T-helper 17 cell (primary cell): ENCODE results near the gene CABP1. TPM values are rescaled to one million over a fixed set of nuclear protein-coding genes. Genes with fewer than 3 reads are reported as not detected.

ENCODE experiments used
- ATAC-seq: fragments of 150-1000 bp; cut with Tn5 transposase; 2 replicates; pipeline ENCODE4 v1.10.0; 2021; ENCODE audit warnings: mild to moderate bottlenecking, moderate library complexity
- DNase-seq, 3 donors: peaks; one replicate each; pipeline versions ENCODE4 v3.0.0 to v3.0.0-alpha.2; 2020 to 2021
- H3K9me3 ChIP-seq: one replicate; pipeline ENCODE4 v1.7.0; 2013; ENCODE audit warnings: low read length, mild to moderate bottlenecking; ENCODE audit not compliant: control insufficient read depth, poor library complexity, severe bottlenecking
- H3K27ac Mint-ChIP-seq: one replicate; pipeline ENCODE4 v1.8.0; 2022; ENCODE audit warnings: mild to moderate bottlenecking, moderate library complexity, mixed read lengths
- H3K27me3 Mint-ChIP-seq: one replicate; pipeline ENCODE4 v1.8.0; 2022; ENCODE audit warnings: mixed read lengths
- H3K36me3 Mint-ChIP-seq: one replicate; pipeline ENCODE4 v1.8.0; 2022; ENCODE audit warnings: low read depth, mixed read lengths
- H3K4me1 Mint-ChIP-seq: one replicate; pipeline ENCODE4 v1.8.0; 2022; ENCODE audit warnings: mild to moderate bottlenecking, mixed read lengths
- H3K4me3 Mint-ChIP-seq: one replicate; pipeline ENCODE4 v1.8.0; 2022; ENCODE audit warnings: mild to moderate bottlenecking, moderate library complexity, mixed read lengths
- total RNA-seq, 4 donors: library from RNA in 2 of 4; stranded (reverse) in 2 of 4; gene quantifications; one replicate each; pipeline ENCODE4 v1.2.3 and lab custom pipeline; 2022 to 2026

CABP1 gene
- total RNA-seq, 2 donors from 2014 or later = not detected

- H3K9me3 ChIP-seq = no peaks in the 10 kb centered on the region
- Mint-ChIP-seq H3K4me3 (no peak overlapping the region), H3K27ac (no peak overlapping the region), H3K4me1 (peaks cover 5% of the 10 kb centered on the region), H3K27me3 (no peaks in the 10 kb centered on the region), H3K36me3 (peaks cover 12% of the 10 kb centered on the region)
- no peak for ATAC-seq
- no peak for DNase-seq
These were observed 59.1 kb downstream of the CABP1 start for GRCh38 chr12:120699553-120699952.

DNA sequence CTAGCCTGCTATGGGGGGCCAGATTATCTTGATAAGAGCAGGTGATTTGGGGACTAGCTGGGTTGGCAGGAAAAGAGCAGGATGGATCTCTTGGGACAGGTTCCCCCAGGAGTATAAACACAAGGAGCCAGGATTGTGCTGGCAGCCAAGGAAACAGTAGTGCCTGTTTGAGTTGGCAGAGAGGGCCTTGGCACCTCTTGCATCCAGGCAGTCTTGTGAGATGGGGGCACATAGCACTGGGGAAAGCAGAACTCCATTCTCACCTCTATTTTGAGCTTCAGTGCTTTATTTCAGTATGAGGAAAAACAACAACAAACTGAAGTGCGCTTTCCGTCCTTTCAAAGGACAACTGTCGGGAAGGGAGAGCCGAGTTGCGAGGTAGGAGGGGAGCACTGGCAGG lies 60.5 kb downstream of the CABP1 start:
- Mint-ChIP-seq H3K27ac (no peak overlapping the region), H3K36me3 (peaks cover 7% of the 10 kb centered on the region), H3K4me1 (peaks cover 5% of the 10 kb centered on the region), H3K27me3 (no peaks in the 10 kb centered on the region), H3K4me3 (no peak overlapping the region)
- ATAC-seq = no peak
- H3K9me3 ChIP-seq = no peaks in the 10 kb centered on the region
- no peak for DNase-seq

- DNase-seq = no peak
- H3K4me1 Mint-ChIP-seq = peaks cover 5% of the 10 kb centered on the region
- peaks cover 2% of the 10 kb centered on the region for H3K36me3 Mint-ChIP-seq
- H3K27ac Mint-ChIP-seq = no peak overlapping the region
- no peaks in the 10 kb centered on the region for H3K27me3 Mint-ChIP-seq
- no peak overlapping the region for H3K4me3 Mint-ChIP-seq
- ATAC-seq = no peak
- no peaks in the 10 kb centered on the region for H3K9me3 ChIP-seq
These were observed 62.2 kb downstream of the CABP1 start for GRCh38 chr12:120702637-120703036.

- peaks cover 5% of the 10 kb centered on the region for H3K4me1 Mint-ChIP-seq
- DNase-seq (no peak), ATAC-seq (no peak)
- H3K36me3 Mint-ChIP-seq = peaks cover 2% of the 10 kb centered on the region
- H3K9me3 ChIP-seq = no peaks in the 10 kb centered on the region
- no peak overlapping the region for H3K4me3 Mint-ChIP-seq
- H3K27me3 Mint-ChIP-seq = no peaks in the 10 kb centered on the region
- H3K27ac Mint-ChIP-seq = no peak overlapping the region
These were observed 63.0 kb downstream of the CABP1 start for GRCh38 chr12:120703311-120703942.

DNA sequence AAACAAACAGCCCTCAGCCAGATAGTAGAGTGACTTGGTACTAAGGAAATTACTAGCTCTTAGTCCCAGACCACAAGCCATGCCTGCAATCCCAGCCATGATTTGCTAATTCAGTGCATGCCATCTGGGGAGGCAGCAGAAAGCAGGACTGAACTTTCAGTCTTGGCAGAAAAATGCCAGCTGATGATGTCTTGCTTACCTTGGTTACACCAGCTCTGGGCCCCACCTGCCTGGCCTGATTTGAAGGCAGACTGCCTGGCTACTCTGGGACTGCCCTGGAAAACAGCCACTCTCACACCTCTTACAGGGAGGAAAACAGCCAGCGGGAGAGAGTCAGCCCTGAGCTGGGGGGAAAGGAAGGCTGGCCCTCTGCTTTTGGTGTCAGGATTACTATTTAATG lies 65.2 kb downstream of the CABP1 start:
- Mint-ChIP-seq H3K27me3 (no peaks in the 10 kb centered on the region), H3K36me3 (peaks cover 2% of the 10 kb centered on the region), H3K27ac (no peak overlapping the region), H3K4me3 (no peak overlapping the region), H3K4me1 (peaks cover 6% of the 10 kb centered on the region)
- DNase-seq (no peak), ATAC-seq (no peak)
- H3K9me3 ChIP-seq = no peaks in the 10 kb centered on the region

DNA sequence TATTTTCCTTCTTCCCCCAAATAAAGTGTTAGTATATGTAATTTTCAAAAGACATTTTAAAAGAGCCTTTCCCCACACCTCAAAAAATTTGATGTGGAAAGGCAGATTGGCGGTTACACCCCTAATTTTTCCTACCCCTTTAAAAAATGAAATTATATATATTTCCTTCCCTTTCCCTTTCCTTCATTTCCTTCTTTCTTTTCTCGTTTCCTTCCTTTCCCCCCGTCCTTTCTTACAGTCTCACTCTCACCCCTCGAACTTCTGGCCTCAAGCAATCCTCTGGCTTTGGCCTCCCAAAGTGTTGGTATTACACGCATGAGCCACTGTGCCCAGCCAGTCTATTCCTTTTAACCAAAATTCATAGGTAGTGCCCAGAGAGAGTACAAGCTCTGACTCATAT lies 65.6 kb downstream of the CABP1 start:
- Mint-ChIP-seq H3K27ac (no peak overlapping the region), H3K27me3 (no peaks in the 10 kb centered on the region), H3K4me3 (no peak overlapping the region), H3K36me3 (peaks cover 1% of the 10 kb centered on the region), H3K4me1 (peaks cover 7% of the 10 kb centered on the region)
- H3K9me3 ChIP-seq = no peaks in the 10 kb centered on the region
- no peak for ATAC-seq
- no peak for DNase-seq

DNA sequence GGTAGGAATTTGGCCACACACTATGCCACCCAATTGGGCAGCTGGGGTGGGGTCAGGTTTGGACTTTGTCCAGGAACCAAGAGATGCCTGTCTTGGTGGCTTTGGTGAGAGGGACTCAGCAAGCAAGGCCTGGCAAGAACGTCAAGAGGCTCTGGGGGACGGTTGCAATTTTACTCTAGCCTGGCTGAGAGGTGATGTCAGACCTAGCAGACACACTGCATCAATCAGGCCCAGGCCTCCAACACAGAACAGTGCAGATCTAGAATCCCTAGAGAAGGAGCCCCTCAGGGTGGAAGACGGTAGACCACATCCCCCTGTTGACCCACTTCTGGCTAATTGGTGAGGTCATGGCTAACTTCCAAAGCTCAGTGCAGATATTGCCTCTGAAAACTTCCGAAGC lies 68.2 kb downstream of the CABP1 start:
- no peaks in the 10 kb centered on the region for H3K9me3 ChIP-seq
- peak overlapping the region; percentile 85 for H3K27ac Mint-ChIP-seq
- peaks cover 17% of the 10 kb centered on the region for H3K4me1 Mint-ChIP-seq
- DNase-seq = no peak
- no peak overlapping the region for H3K4me3 Mint-ChIP-seq
- no peaks in the 10 kb centered on the region for H3K27me3 Mint-ChIP-seq
- H3K36me3 Mint-ChIP-seq = no peaks in the 10 kb centered on the region
- no peak for ATAC-seq

- peaks cover 22% of the 10 kb centered on the region for H3K4me1 Mint-ChIP-seq
- H3K9me3 ChIP-seq = no peaks in the 10 kb centered on the region
- DNase-seq (peak; percentile 70 to 77 (median 73)), ATAC-seq (peak; percentile 88)
- no peaks in the 10 kb centered on the region for H3K36me3 Mint-ChIP-seq
- H3K4me3 Mint-ChIP-seq = peak within 1 kb of the TSS; percentile 95
- no peaks in the 10 kb centered on the region for H3K27me3 Mint-ChIP-seq
- peak within 1 kb of the TSS; percentile 90 for H3K27ac Mint-ChIP-seq
These were observed 69.8 kb downstream of the CABP1 start, which contains the start of gene UNC119B for GRCh38 chr12:120710031-120710804. UNC119B (plus strand) TSS chr12:120710458; CDS start chr12:120710475, 17 bp downstream.

GRCh38 chr12:120710805-120711296 lies 70.4 kb downstream of the CABP1 start:
- peaks cover 22% of the 10 kb centered on the region for H3K4me1 Mint-ChIP-seq
- no peaks in the 10 kb centered on the region for H3K36me3 Mint-ChIP-seq
- peak overlapping the region; percentile 90 for H3K27ac Mint-ChIP-seq
- peak overlapping the region; percentile 95 for H3K4me3 Mint-ChIP-seq
- H3K27me3 Mint-ChIP-seq = no peaks in the 10 kb centered on the region
- H3K9me3 ChIP-seq = no peaks in the 10 kb centered on the region
- DNase-seq (peak in 2 of 3 donors; percentile 15), ATAC-seq (peak; percentile 38)

DNA sequence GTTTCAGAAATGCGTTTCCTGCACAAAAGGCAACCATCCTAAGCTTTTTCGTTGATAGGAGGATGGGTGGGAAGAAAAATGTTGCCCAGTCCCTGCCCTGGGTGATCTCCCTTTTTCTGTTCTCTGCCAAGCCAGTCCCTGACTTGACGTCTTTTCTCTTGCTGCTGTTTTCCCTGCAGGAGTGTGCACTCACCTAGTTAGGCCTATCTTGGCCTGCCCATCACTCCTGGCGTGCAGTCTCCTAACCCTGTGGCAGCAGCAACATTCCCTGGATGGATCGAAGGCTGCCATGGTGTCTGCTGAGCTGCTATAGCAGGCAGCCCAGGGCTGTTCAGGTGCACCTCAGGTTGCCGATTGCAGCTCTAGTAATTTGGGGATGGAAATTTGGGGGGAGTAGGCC lies 71.0 kb downstream of the CABP1 start:
- Mint-ChIP-seq H3K27me3 (no peaks in the 10 kb centered on the region), H3K36me3 (peaks cover 2% of the 10 kb centered on the region), H3K4me1 (peaks cover 22% of the 10 kb centered on the region), H3K4me3 (peak overlapping the region; percentile 95), H3K27ac (peak overlapping the region; percentile 90)
- H3K9me3 ChIP-seq = no peaks in the 10 kb centered on the region
- ATAC-seq (no peak), DNase-seq (no peak)

DNA sequence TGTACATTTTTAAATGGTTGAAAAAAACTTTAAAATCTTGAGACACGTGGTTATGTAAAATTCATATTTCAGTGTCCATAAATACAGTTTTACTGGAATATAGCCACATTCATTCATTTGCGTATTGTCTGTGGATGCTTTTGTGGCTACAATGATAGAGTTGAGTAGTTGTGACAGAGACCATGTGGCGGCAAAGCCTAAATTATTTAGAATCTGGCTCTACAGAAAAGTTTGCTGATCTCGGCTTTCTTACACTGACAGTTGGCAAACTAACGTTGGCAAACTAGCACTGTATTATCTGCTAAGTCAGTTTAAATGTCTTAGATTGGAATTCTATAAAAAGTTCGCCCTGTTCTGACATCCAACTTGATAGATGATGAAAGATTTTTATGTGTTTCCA lies 72.2 kb downstream of the CABP1 start:
- no peak for ATAC-seq
- no peak overlapping the region for H3K27ac Mint-ChIP-seq

GRCh38 chr12:120713861-120714482 lies 73.5 kb downstream of the CABP1 start:
- Mint-ChIP-seq H3K27me3 (no peaks in the 10 kb centered on the region), H3K4me3 (no peak overlapping the region), H3K36me3 (peaks cover 8% of the 10 kb centered on the region), H3K4me1 (peaks cover 24% of the 10 kb centered on the region), H3K27ac (peak overlapping the region; percentile 78)
- ATAC-seq = peak; percentile 66
- peak; percentile 35 to 60 (median 51) for DNase-seq
- no peaks in the 10 kb centered on the region for H3K9me3 ChIP-seq

More for the DNA sequence above, 72.2 kb downstream of the CABP1 start:
- DNase-seq = no peak
- Mint-ChIP-seq H3K36me3 (peaks cover 5% of the 10 kb centered on the region), H3K27me3 (no peaks in the 10 kb centered on the region), H3K4me1 (peaks cover 22% of the 10 kb centered on the region), H3K4me3 (no peak overlapping the region)
- no peaks in the 10 kb centered on the region for H3K9me3 ChIP-seq
